Stimulated activated CD8-positive, alpha-beta memory T cell treated with anti-CD3 and anti-CD28 coated beads, Interleukin-12 subunit alpha, Interleukin-12 subunit beta, amount 100 ng/mL, for 24 hours (primary cell): ENCODE results near the gene KCTD18.

Experiments used
- DNase-seq: peaks from one replicate; pipeline ENCODE4 v3.0.0-alpha.2; 2020; ENCODE audit errors: extremely low read depth

Gene KCTD18

DNA sequence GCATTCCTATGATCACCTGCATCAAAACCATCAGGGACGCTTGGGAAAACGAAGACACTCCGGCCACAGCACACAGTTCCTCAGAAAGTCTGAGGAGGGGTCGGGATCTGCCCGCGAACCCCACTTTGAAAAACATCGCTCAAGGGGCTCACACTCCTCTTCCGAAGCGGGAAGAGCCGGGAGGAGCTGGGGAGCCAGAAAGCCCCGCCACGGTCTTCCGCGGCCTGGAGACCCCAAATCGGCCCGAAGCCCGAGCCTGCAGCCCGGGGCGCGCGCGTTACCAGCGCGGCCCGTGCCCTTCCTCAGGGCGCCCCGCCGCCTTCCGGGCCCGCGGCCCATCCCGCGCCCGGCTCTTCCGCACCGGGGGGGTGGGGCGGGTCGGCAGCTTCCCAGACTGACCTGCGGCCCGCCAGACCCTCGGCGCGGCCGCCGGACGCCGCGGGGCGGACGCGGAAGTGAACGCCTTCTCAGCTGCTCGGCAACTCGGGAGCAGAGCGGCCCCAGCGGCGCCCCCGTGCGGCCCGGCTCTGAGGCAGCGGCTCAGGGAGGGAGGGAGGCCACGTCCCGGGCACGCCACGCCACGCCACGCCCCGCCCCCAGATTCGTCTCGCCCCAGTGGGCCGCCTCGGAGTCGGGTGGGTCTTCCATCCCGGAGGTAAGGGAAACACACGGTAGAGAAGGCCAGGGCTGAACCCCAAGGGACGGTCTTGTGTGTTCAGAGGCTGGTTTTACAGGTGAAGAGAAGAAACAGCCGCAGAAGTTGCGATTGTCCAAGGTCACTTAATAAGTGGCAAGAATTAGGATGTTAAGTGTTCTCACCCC lies at the start of gene KCTD18:
Gene KCTD18 (minus strand): TSS at position 457 of the 822 bp plus-strand sequence. CDS start 3,052 bp downstream, outside the sequence.
- DNase-seq, result peak; percentile 80

DNA sequence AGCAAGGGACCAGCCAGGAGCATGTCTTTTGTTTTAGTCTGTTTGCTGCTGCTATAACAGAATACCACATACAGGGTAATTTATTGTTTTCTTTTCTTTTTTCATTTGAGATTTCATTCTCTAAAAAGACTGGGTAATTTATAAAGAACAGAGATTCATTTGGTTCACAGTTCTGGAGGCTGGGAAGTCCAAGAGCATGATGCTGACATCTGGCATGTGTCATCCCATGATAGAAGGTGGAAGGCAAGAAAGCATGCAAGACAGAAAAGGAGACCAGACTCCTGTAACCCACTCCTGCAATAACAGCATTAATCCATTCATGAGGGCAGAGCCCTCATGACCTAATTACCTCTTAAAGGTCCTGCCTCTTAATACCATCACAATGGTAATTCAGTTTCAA lies 30.9 kb upstream of the KCTD18 start:
- no peak for DNase-seq

DNA sequence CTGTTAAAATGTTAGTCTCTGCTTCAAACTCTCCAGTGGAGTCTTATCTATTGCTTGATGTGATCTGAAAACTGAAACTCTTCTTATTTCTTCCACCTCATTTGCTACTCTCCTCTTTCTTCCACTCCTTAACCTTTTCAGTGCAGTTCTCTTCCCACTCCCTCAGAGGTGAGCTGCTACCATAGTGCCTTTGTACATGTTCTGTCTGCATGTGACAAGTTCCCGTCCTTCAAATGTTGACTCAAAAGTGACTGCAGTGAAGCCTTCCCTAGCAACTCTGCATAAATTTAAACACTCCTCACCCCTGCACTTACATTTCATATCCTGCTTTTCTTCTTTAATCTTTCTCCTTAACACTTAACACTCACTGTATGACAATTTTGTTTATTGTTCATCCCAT lies 28.3 kb upstream of the KCTD18 start:
- no peak for DNase-seq

DNA sequence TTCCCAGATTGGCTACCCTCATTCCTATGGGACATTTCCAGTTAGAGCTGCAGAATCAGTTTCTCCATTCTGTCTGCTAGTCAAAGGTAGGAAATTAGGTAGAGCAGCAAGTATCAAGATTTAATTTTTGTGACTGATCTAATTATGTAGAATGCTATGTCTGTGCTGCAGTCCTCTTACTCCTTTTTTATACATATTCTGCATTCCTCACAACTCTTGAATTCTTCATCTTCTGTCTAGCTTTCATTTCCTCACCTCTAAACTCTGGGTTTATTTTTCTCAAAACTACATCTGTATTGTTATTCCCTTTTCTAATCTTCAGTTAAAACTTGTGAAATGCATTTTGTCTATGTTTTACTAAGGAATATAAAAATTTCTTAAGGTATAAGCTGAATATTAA lies 24.7 kb upstream of the KCTD18 start:
- DNase-seq, result no peak

DNA sequence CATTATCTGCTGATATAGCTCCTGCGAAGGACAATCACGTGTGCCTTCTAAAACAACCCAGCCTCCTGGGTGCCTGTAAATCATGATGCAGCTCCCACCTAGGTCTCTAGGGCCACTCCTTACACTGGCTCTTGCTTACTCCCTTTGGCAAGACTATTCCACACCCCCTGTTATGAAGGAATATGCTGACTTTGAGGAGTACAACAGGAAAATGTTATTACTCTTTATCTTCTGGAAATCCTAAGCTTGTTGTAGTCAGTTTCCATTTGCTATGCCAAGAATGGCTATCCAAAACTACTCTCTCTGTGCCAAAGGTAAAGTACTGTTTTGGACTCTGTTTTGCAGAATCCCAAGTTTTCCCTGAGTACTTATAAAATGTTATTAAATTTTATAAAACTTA lies 23.9 kb upstream of the KCTD18 start:
- no peak for DNase-seq

GRCh38 chr2:200528228-200528627 lies 18.4 kb upstream of the KCTD18 start:
- no peak for DNase-seq

- peak; percentile 91 for DNase-seq
Measured at GRCh38 chr2:200525882-200526651, 16.2 kb upstream of the KCTD18 start, which contains the start of gene SGO2. Gene SGO2 (plus strand): TSS chr2:200526207. CDS start chr2:200532976, 6,769 bp downstream.

DNA sequence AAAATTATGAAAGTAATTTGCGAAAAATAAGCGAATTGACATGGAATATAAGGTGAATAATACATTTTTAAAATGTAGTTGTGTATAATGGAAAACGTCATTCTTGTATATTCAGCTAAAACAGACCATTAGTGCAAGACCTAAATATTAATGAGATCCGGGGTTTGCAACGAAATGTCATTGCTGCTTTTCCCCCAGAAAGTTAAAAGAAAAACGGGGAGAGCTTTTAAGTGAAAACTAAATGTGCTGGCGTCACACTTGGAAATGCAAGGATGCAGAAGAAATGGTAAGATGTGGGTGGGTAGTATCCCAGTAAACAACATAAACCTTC lies 15.6 kb upstream of the KCTD18 start:
- DNase-seq, result no peak

DNA sequence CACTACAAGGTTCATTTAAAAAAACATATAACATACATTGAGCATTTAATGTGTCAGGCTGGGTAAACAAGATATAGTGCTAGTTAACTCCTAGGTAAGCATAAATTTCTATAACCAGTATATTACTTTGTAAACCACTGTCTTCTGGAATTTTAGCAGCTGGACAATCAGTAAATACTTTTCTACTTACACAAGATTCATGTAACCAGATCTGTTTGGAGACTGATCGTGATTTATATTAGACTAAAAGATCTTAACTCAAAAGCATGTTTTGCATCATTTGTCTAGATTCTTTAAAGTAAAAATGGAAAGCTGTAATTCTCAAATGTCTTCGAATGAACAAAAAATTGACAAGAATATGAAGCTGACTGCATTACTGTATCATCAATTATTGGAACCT lies 15.2 kb upstream of the KCTD18 start:
- DNase-seq, result no peak

DNA sequence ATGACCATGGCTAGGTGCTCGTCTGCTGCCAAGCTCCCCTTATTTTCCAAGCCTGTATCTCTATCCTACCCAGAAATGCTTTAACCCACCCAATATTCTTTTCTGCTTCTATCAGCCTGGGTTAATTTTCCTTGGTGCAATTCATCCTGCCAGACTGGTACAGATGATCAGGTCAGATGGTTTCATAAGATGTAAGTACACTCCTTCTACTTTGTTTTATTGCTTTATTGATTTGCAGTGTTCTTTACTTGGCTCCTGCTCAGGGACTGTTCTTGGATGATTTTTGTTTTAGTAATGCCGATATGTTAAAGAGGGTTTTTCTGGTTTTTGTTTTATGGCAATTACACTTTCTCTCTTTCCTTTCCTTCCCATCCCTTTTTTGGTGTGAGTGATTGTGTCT lies 13.7 kb upstream of the KCTD18 start:
- no peak for DNase-seq

GRCh38 chr2:200523158-200523557 lies 13.3 kb upstream of the KCTD18 start:
- no peak for DNase-seq

DNA sequence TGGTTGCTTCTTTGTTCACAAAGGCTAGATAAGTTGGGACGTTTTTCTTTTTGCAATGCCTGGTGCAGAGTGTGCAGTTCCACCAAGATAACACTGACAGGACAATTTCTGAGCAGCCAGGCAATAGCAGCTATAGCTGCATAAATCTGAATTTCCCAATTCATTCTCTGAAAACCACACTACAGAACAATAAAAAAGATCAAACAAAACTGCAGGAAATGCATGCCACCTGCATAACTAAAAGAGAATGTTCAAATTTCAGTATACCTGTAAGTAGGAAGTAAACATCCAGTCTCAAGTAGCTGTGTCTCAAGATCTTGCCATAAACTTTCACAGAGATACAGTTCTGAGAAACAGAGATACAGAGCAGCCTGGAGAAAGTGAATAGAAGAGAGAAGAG lies 5.3 kb upstream of the KCTD18 start:
- no peak for DNase-seq

GRCh38 chr2:200509235-200509611 lies 645 bp downstream of the KCTD18 start:
- DNase-seq, result no peak

- no peak for DNase-seq
Measured at GRCh38 chr2:200507179-200507578, 2.7 kb downstream of the KCTD18 start.

DNA sequence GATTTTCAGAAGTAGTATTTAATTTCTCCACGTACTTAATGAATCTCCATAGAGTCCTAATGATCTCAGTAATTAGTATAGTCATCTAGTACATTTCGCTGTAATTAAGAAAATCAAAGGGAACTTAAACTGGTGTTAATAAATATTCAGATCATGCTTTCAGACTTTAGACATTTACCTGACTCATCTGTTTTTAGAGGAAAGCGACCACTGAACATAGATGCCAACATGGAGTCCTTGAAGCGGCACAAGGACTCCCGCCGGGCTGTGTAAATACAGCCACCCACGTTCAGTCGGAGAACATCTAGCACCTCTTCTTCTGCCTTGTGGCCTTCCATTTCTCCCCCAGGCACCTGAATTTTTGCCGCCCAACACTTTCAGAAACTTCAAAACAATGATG lies 3.2 kb downstream of the KCTD18 start:
- DNase-seq, result no peak

GRCh38 chr2:200502196-200502595 lies 7.7 kb downstream of the KCTD18 start:
- no peak for DNase-seq

DNA sequence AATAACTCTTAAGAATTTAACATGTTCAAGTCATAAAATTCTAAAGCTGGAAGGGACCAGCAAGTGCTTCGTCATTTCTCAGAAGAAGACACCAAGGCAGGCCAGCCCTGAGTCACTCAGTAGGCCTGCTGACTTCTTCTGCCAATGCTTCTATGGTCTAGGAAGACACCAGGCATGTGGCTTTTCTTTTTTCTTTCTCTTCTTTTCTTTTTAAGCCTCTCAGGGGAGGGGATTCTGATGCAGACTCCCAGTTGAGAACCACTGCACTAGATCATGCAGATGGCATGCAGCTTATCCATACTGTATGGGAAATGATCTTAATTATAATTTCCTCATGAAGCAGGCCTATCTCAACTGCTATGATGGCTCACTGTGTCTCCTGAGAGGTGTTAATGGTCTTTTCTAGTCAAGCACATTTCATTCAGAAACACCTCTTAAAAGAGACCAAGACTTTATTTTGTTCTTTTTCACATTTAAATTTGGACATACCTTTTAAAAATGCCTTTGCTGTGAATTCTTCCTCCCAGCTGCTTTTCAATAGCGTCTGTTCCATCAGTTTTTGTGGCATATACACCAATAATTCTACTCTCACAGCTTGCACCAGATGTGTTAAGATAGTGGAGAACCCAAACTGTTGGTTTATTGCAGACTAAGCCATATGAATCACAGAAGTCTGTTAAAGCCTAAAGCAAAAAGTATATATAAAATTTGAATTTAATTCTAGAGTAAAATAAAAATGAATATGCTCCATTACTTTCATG lies 11.3 kb downstream of the KCTD18 start:
- DNase-seq, result no peak

DNA sequence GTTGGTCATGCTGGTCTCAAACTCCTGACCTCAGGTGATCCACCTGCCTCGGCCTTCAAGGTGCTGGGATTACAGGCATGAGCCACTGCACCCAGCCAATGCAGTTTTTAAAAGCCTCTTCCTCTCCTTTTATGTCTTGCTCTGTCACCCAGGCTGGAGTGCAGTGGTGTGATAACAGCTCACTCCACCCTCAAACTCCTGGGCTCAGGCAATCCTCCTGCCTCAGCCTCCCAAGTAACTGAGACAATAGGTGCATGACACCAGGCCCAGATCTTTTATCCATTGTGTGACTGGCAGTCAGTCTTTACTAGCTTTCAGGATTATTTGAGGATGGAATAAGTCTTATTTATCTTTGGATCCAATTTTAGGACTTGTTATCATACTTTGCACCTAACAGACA lies 13.2 kb downstream of the KCTD18 start:
- no peak for DNase-seq

DNA sequence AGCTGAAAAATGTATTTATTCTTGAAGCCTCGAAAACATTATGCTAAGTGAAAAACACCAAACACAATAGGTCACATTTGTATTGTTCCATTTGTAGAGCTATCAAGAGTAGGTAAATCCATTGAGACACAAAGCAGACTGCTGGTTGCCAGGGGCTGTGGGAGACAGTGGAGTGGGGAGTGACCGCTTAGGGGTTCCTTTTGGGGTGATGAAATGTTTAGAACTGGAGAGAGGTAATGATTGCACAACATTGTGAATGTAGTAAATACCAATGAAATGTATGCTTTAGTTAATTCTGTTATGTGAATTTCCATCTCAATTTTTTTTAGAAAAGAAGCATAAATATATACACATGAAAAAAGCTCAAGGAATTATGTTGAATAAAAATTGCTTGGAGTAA lies 15.8 kb downstream of the KCTD18 start:
- no peak for DNase-seq

DNA sequence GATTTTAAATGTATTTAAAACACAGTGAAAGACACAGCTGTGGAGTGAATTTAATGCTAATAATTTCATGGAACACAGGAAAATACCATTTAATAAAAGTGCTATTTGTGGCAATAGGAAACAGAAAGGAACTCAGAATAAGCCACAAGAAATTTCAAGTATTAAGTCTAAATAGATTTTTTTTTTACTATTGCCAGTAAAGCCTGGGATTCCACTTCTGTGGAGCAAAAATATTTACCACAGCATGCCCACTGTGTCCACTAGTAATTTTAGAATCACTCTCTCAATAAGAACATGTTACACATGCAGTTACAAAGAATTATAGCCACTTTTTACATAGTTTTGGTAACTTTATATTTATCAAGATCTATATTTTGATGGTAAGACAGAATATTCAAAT lies 17.2 kb downstream of the KCTD18 start:
- DNase-seq, result no peak

- DNase-seq, result no peak
Measured at GRCh38 chr2:200490001-200490400, 19.9 kb downstream of the KCTD18 start.

- DNase-seq, result no peak
Measured at GRCh38 chr2:200488169-200488568, 21.7 kb downstream of the KCTD18 start.

DNA sequence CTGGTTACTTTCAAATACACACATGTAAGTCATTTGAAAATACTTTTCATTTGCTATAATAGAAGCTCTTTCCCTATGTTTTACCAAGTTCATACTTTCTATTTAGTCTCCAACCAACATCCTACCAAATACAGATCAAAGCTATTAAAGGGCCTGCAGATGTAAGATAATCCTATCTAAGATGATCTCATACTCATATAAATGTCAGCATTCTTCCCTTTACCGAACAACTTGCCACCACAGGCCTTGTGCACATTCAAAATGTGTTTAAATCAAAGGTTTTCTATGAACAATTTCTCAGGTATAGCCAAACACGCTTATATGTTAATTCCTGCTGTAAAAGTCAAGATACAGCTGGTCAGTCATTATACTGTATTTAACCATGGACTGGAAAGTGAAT lies 23.3 kb downstream of the KCTD18 start:
- no peak for DNase-seq
